Keratinocyte (primary cell): ENCODE measurements around the gene PLEKHN1.

ENCODE experiments used
- EZH2 ChIP-seq: IDR thresholded peaks from one replicate; pipeline ENCODE4 v1.6.1; 2012; ENCODE audit warnings: inconsistent platforms, mild to moderate bottlenecking, low read length, moderate library complexity
- TF ChIP-seq, protein P1 (sequence below), 3 experiments: IDR thresholded peaks in 1 of 3; conservative IDR thresholded peaks in 1 of 3; optimal IDR thresholded peaks in 1 of 3; 2 replicates in 2 of 3; 3 replicates in 1 of 3; pipeline versions ENCODE3 to v1.5.1; 2011; ENCODE audit warnings: low read length in 3 of 3, mild to moderate bottlenecking in 3 of 3, moderate library complexity in 2 of 3, control low read depth in 1 of 3, inconsistent platforms in 1 of 3; ENCODE audit not compliant: insufficient read depth in 2 of 3; ENCODE audit errors: extremely low read depth in 1 of 3

DNA sequence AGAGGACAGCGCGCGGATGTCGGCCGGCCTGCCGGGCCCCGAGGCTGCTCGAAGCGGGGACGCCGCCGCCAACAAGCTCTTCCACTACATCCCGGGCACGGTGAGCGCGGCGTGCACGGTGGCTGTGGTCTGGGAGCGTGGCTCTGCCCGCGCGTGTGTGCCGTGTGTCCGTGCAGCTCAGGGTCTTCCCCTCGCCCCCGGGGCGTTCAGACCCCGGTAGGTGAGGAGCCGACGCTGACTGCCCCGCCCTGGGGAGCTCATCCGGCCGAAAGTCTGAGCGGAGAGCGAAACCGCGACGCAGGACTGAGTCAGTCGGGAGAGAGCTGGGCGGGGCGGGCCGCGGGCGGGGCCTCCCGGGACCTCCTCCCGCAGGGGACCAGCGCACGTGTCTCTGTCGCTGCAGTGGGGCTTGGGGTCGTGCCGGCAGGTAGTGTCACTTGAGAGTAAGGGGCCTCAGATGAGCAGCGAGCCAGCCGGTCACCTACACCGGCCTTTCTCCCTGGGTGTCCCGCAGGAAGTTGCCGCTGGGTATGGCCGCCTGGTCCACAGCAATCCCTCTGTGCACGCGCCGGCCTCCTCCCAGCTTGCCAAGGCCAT lies 520 bp downstream of the PLEKHN1 start:
- TF ChIP-seq, protein P1, sequence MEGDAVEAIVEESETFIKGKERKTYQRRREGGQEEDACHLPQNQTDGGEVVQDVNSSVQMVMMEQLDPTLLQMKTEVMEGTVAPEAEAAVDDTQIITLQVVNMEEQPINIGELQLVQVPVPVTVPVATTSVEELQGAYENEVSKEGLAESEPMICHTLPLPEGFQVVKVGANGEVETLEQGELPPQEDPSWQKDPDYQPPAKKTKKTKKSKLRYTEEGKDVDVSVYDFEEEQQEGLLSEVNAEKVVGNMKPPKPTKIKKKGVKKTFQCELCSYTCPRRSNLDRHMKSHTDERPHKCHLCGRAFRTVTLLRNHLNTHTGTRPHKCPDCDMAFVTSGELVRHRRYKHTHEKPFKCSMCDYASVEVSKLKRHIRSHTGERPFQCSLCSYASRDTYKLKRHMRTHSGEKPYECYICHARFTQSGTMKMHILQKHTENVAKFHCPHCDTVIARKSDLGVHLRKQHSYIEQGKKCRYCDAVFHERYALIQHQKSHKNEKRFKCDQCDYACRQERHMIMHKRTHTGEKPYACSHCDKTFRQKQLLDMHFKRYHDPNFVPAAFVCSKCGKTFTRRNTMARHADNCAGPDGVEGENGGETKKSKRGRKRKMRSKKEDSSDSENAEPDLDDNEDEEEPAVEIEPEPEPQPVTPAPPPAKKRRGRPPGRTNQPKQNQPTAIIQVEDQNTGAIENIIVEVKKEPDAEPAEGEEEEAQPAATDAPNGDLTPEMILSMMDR (optimal IDR thresholded peaks at IDR 0.05 in 1 of 3, IDR thresholded peaks at IDR 0.05 in 1 of 3, conservative IDR thresholded peaks at IDR 0.05 in 1 of 3; ENCODE audit: extremely low read depth in 1 of 3, insufficient read depth in 2 of 3, low read length in 3 of 3) = no peak
- TF ChIP-seq EZH2 = no peak
